GM19467 (cell line): Measurements from ENCODE around the gene NCAPG2.
"Not testable (repeated sequence)": the region's sequence is repeated elsewhere in the genome, so short reads cannot be mapped to it uniquely, and the experiment has no call there.

Experiments used
- ATAC-seq: cut with Tn5 transposase; IDR thresholded peaks from one replicate; pipeline ENCODE4 v1.9.1; 2021; ENCODE audit warnings: mild to moderate bottlenecking, moderate library complexity; ENCODE audit not compliant: unreplicated experiment

The NCAPG2 gene

GRCh38 chr7:158645842-158646241 is 58.8 kb downstream of the NCAPG2 start:
- ATAC-seq = no peak

DNA sequence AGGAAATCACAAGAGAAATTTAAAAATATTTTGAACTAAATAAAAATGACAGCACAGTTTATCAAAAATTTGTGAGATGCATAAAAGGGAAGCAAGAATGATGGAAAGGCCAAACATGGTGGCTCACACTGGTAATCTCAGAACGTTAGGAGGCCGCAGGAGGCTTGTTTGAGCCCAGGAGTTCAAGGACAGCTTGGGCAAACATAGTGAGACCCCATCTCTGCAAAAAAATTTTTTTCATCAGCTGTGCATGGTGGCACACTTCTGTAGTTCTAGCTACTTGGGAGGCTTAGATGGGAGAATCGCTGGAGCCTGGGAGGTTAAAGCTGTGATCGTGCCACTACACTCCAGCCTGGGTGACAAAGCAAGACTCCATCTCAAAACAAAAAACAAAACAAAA is 62.5 kb downstream of the NCAPG2 start:
- no peak for ATAC-seq

DNA sequence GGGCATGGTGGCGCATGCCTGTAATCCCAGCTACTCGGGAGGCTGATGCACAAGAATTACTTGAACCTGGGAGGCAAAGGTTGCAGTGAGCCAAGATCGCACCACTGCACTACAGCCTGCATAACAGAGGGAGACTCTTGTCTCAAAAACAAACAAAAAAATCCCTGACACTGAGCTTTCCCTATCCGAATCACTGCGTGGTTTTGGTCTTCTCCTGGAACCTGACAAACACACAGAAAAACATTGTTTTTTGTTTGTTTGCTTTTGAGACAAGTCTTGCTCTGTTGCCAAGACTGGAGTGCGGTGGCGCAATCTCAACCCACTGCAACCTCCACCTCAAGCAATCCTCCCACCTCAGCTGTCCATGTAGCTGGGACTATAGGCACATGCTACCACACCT is 66.6 kb downstream of the NCAPG2 start:
- ATAC-seq = no peak

GRCh38 chr7:158633055-158633956 is 71.3 kb downstream of the NCAPG2 start:
- peak; percentile 62 for ATAC-seq

GRCh38 chr7:158631574-158632195 is 72.9 kb downstream of the NCAPG2 start:
- ATAC-seq = no peak

- not testable (repeated sequence) for ATAC-seq
Observed at GRCh38 chr7:158626289-158626688, 78.3 kb downstream of the NCAPG2 start.

DNA sequence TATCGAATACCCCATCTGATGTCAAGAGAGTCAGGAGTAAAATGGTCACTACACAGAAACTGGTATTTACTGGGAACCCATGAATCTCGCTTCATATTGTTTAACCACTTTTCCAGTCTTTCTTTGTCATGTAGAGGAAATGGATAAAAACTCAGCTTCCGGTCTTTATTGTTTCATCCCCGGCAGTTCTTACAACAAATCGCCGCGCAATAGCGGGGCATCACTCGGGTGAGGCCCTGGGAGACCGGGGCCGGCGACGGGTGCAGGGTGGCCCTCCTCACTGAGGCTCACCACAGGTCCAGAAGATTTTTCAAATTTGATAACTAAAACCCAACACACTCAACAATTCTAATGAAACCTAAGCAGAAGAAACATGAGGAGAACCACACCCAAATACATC is 81.4 kb downstream of the NCAPG2 start:
- no peak for ATAC-seq

DNA sequence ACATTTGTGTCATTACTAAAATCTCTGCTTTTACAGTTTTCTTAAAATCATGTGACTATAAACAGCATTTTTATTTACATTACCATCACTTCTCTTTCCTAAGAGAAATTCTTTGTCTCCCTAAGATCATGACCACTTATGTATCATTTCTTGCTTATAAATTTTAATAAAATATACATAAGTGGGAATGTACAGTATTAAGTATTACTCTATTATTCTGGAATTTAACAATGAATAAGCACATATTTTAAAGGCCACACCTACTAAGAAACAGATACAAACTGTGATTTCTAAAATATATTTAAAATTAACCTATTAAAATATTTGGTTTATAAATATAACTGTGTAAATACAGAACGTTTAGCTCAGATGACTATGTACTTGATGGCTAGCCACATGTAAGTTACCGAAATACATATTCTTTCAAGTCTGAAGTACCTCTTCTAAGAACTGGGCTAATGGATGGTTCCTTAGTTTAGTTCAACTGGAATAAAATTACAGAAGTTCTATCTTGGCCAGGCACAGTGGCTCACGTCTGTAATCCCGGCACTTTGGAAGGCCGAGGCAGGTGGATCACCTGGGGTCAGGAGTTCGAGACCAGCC is 83.7 kb downstream of the NCAPG2 start:
- no peak for ATAC-seq

GRCh38 chr7:158620418-158620817 is 84.2 kb downstream of the NCAPG2 start:
- ATAC-seq = no peak

GRCh38 chr7:158618745-158619140 is 85.9 kb downstream of the NCAPG2 start:
- ATAC-seq = no peak

DNA sequence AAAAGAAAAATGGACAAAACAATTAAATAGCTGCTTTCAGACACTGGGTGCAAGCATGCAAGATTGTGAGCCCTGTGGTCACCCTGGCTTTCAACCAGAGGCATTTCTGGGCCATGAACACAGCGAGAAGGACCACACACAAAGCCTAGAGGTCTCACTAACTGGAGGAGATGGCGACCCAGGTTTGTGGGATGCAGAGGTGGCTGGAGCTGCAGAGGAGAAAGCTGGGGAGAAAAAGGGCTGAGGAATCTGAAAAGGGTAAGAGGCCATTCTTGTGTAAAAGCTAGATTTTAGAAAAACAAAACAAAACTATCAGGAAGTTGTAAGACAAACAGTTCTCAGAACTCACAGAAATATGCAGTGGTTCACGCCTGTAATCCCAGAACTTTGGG is 86.9 kb downstream of the NCAPG2 start:
- ATAC-seq = no peak

DNA sequence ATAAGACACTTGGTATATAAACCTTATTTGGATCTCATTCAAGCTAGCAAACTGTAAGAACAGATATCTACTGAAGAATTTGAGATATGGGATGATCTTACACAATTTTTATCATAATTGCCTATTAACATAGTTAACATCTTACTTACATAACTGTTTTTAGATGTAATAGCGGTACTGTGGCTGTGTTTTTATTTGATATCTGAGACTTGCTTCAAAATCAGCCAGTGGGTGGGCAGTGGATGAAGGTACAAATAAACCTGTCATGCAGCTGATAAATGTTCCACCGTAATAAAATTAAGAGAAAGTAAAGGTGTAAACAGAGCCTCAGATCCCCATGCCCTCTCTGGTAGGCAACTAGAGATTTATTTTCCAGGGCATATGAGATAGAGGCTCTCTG is 88.6 kb downstream of the NCAPG2 start:
- no peak for ATAC-seq

DNA sequence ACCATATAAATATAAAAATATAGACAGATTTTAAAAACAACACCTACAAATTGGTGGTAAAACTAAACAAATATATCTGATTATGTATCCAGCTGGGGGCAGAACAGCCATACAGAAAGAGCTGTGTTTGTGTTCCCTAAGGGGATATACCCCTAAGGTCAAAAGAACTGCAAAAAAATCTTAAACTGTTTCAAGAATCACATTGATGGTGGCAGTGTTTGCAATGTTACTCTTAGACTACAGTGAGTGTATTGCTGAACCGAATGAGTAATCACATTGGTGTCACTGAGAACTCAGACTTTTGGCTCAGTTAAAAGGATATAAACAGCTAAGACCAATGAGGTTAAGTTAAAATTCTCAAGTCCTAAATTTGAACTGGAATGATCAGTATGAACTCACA is 89.9 kb downstream of the NCAPG2 start:
- no peak for ATAC-seq

DNA sequence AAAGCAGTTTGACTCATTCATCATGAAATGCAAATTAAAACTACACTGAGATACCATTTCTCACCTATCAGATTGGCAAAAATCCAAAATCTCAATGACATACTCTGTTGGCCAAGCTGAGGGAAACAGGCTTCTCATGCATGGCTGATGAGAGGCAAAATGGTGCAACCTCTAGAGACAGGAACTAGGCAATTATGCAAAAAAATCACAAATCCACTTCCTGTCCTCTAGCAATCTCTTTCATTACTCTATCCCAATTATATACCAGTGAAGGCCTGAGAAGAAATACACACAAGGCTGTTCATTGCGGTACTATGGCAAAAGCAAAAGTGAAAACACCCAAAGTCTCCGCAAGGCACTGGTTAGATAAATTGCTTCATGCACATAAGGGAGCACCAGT is 91.1 kb downstream of the NCAPG2 start:
- peak; percentile 92 for ATAC-seq

- ATAC-seq = no peak
Observed at GRCh38 chr7:158612546-158612945, 92.1 kb downstream of the NCAPG2 start.

DNA sequence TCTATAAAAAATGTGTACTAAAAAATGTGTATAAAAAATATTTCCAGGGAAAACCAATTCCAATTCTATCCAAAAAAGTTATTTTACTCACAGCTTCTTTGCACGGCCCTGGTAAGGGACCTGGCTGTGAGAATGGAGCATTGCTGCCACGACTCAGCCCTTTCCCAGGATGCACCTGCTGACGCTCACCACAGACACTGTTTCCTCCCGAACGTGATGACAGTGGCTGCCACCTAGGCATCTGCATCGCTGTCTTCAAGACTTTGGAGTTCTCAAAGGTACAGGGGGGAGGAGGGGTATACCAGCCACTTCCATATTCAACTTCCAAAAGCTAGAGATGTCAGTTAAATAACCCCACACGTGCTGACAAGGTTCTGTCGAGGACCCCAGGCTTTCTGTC is 93.1 kb downstream of the NCAPG2 start:
- no peak for ATAC-seq

DNA sequence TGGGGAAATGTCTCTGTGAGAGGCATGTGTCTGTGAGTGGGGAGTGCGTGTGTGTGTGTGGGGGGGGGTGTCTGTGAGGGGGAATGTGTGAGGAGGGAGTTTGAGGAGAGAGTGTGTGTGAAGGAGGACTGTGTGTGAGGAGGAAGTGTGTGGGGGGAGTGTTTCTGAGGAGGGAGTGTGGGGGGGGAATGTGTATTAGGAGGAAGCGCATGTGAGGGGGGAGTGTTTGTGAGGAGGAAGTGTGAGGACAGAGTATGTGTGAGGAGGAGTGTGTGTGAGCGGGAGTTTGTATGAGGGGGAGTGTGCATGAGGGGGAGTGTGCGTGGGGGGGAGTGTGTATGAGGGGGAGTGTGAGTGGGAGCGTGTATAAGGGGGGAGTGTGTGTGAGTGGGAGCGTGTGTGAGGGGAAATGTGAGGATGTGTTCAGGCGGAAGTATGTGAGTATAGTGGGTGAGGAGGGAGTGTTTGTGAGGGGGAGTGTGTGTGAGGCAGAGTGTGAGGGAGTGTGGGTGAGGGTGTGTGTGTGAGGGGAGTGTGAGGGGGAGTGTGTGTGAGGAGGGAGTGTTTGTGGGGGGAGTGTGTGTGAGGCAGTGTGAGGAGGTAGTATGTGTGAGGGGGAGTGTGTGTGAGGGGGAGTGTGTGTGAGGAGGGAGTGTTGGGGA is 95.2 kb downstream of the NCAPG2 start:
- no peak for ATAC-seq

GRCh38 chr7:158607563-158607962 is 97.0 kb downstream of the NCAPG2 start:
- no peak for ATAC-seq

- ATAC-seq = no peak
Observed at GRCh38 chr7:158606671-158607424, 97.8 kb downstream of the NCAPG2 start.

DNA sequence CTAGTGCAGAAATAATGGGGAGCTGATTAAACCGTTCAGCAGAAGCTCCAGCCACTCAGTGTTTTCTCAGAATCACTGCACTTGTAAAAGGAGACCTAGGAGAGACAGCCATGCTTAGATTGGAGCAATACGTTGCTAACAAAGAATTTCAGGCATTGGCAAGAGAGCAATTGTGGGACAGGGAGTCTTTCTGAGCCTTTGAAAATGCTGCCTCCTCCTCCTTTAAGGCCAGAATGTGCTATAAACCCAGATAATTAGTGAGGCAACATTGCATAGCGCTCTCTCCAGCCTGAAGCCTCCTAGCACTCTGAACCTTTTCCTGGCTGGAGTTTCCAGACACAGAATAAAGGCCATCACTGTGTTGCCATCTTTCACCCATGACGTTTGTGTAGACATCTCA is 98.5 kb downstream of the NCAPG2 start:
- ATAC-seq = no peak
